Mucosa of descending colon (tissue), 3 donors: ENCODE data around the gene DUS4L. TPM values are rescaled to one million over a fixed set of nuclear protein-coding genes. Genes with fewer than 3 reads are reported as not detected.
A peak's percentile ranks its signal among the peaks of the same experiment; 100 is the strongest.

Experiments
- ATAC-seq: fragments of 200-7000 bp; cut with Tn5 transposase; one replicate; pipeline ENCODE4 v1.9.1; 2020; ENCODE audit warnings: mild to moderate bottlenecking, moderate library complexity
- DNase-seq, 3 donors: peaks; one replicate each; pipeline ENCODE4 v3.0.0-alpha.2; 2020
- H3K36me3 ChIP-seq: fragments of 200-600 bp; one replicate; pipeline ENCODE4 v1.8.0; 2021; ENCODE audit warnings: low read depth, mild to moderate bottlenecking
- H3K4me1 ChIP-seq: fragments of 200-600 bp; one replicate; pipeline ENCODE4 v1.8.0; 2021; ENCODE audit warnings: low read depth, mild to moderate bottlenecking
- H3K4me3 ChIP-seq: fragments of 200-600 bp; one replicate; pipeline ENCODE4 v1.8.0; 2021; ENCODE audit warnings: mild to moderate bottlenecking
- H3K9me3 ChIP-seq: fragments of 200-600 bp; one replicate; pipeline ENCODE4 v1.8.0; 2021; ENCODE audit warnings: mild to moderate bottlenecking
- CTCF ChIP-seq: fragments of 200-600 bp; IDR thresholded peaks from one replicate; pipeline ENCODE4 v1.8.0; 2022; ENCODE audit warnings: antibody characterized with exemption, mild to moderate bottlenecking
- intact Hi-C, 2 donors: fragments of 100-400 bp; cut with DNase I in 1 of 2; cut with micrococcal nuclease in 1 of 2; formaldehyde crosslinking; loops; one replicate each; pipeline versions ENCODE4 v1.11.0 to v1.11.1; 2022; cut with DNase I, micrococcal nuclease
- long read RNA-seq, 2 donors: library from polyadenylated mRNA; unstranded; transcript quantifications; one replicate each; pipeline ENCODE4 v2.0.0, GENCODE V29; 2019 to 2021
- total RNA-seq, 3 donors: library from RNA; stranded (reverse); fragmentation: NEBNext Ultra II Directional in 2 of 3; extraction: Animal tissue kit (Norgen Biotek cat#: 25700) in 2 of 3; gene quantifications; one replicate each; pipeline versions ENCODE4 v1.2.1 to v1.2.4, GENCODE V29; 2021 to 2023
- donor health status: DM: no; HTN: no; CAD: no; lungs with moderate emphysema.
- donor health status: DM: no; HTN: no; CAD: no.
- donor health status: DM: no; HTN: yes; CAD: no.

The DUS4L gene
- 1 to 10 TPM; 5.2 to 7.0 (median 7.0) TPM for total RNA-seq
- long read RNA-seq, donor 1, partial matches to known transcripts, result 0 of 1 reads
- long read RNA-seq, donor 1, other reads (novel, unspliced or antisense), result 1 of 1 reads
- long read RNA-seq, donor 2, partial matches to known transcripts, result 1 of 3 reads
- long read RNA-seq, donor 2, other reads (novel, unspliced or antisense), result 2 of 3 reads

GRCh38 chr7:107563775-107564552 lies at the start of gene DUS4L, which contains the start of gene COG5:
DUS4L (plus strand) TSS chr7:107563971; CDS start chr7:107567071, 3,100 bp downstream.
COG5 (minus strand) TSS chr7:107563920; CDS start chr7:107563896, 24 bp downstream.
- peak; percentile 89 to 92 (median 91) for DNase-seq
- intact Hi-C loops, result no loop called here

GRCh38 chr7:107526672-107527071 lies 37.1 kb upstream of the DUS4L start:
- no peaks in the 10 kb centered on the region for H3K36me3 ChIP-seq
- TF ChIP-seq CTCF, result no peak
- ATAC-seq (no peak), DNase-seq (no peak)
- intact Hi-C loops, result no loop called here
- no peaks in the 10 kb centered on the region for H3K4me1 ChIP-seq
- H3K9me3 ChIP-seq, result no peaks in the 10 kb centered on the region
- H3K4me3 ChIP-seq, result no peak overlapping the region

More at GRCh38 chr7:107563775-107564552, at the start of gene DUS4L, which contains the start of gene COG5:
- H3K4me3 ChIP-seq, result peak within 1 kb of the TSS; percentile 84
- H3K9me3 ChIP-seq, result no peaks in the 10 kb centered on the region
- H3K4me1 ChIP-seq, result peaks cover 28% of the 10 kb centered on the region
- no peaks in the 10 kb centered on the region for H3K36me3 ChIP-seq
- ATAC-seq, result peak; percentile 95
- TF ChIP-seq CTCF, result no peak

- intact Hi-C loops, result no loop called here
- H3K36me3 ChIP-seq, result no peaks in the 10 kb centered on the region
- no peak for ATAC-seq
- no peak for DNase-seq
- no peaks in the 10 kb centered on the region for H3K9me3 ChIP-seq
- no peak overlapping the region for H3K4me3 ChIP-seq
- H3K4me1 ChIP-seq, result no peaks in the 10 kb centered on the region
- TF ChIP-seq CTCF, result no peak
Measured at GRCh38 chr7:107527196-107527595, 36.6 kb upstream of the DUS4L start.

GRCh38 chr7:107528461-107528860 lies 35.3 kb upstream of the DUS4L start:
- intact Hi-C loops, result no loop called here
- DNase-seq (no peak), ATAC-seq (no peak)
- H3K4me1 ChIP-seq, result no peaks in the 10 kb centered on the region
- TF ChIP-seq CTCF, result no peak
- no peaks in the 10 kb centered on the region for H3K9me3 ChIP-seq
- no peak overlapping the region for H3K4me3 ChIP-seq
- H3K36me3 ChIP-seq, result no peaks in the 10 kb centered on the region

- no peak for ATAC-seq
Measured at GRCh38 chr7:107530751-107531150, 33.0 kb upstream of the DUS4L start.

More at GRCh38 chr7:107530751-107531150, 33.0 kb upstream of the DUS4L start:
- no peaks in the 10 kb centered on the region for H3K9me3 ChIP-seq
- DNase-seq, result no peak
- intact Hi-C loops, result no loop called here
- no peaks in the 10 kb centered on the region for H3K36me3 ChIP-seq
- no peak overlapping the region for H3K4me3 ChIP-seq
- H3K4me1 ChIP-seq, result no peaks in the 10 kb centered on the region
- TF ChIP-seq CTCF, result no peak
